Stomach (tissue), 9 donors: Measurements from ENCODE around the gene MEST. TPM values are rescaled to one million over a fixed set of nuclear protein-coding genes. Genes with fewer than 3 reads are reported as not detected.

Experiments
- DNase-seq, 2 donors: peaks; one replicate each; pipeline versions ENCODE4 v3.0.0 to v3.0.0-alpha.2; 2013 to 2019
- H3K27ac ChIP-seq, 5 donors: fragments of 200-600 bp in 4 of 5; sonication (generic) in 4 of 5; one replicate each; pipeline ENCODE4 v1.5.1; 2013 to 2019; ENCODE audit warnings: mild to moderate bottlenecking in 1 of 5, moderate library complexity in 1 of 5
- H3K27me3 ChIP-seq, 3 donors: fragments of 200-600 bp; sonication (generic); one replicate each; pipeline ENCODE4 v1.5.1; 2017 to 2019; ENCODE audit warnings: mixed run types in 1 of 3
- H3K36me3 ChIP-seq, 4 donors: fragments of 200-600 bp; sonication (generic); 1 replicate in 3 of 4; 2 replicates in 1 of 4; pipeline ENCODE4 v1.5.1; 2016 to 2019
- H3K4me1 ChIP-seq, 4 donors: fragments of 200-600 bp; sonication (generic); one replicate each; pipeline ENCODE4 v1.5.1; 2016 to 2019
- H3K4me3 ChIP-seq, 4 donors: fragments of 200-600 bp; sonication (generic) in 3 of 4; one replicate each; pipeline ENCODE4 v1.5.1; 2016 to 2019; ENCODE audit warnings: mild to moderate bottlenecking in 1 of 4
- H3K9me3 ChIP-seq, 4 donors: fragments of 200-600 bp; sonication (generic); one replicate each; pipeline ENCODE4 v1.5.1; 2016 to 2019
- CTCF ChIP-seq, 7 experiments: fragments of 450-650 bp in 4 of 7; fragments of 200-600 bp in 3 of 7; sonication (generic) in 3 of 7; IDR thresholded peaks; one replicate each; pipeline ENCODE4 v1.5.1; 2016 to 2019; ENCODE audit warnings: antibody characterized with exemption in 7 of 7, control low read depth in 2 of 7, mild to moderate bottlenecking in 1 of 7
- EP300 ChIP-seq: sonication (generic); formaldehyde crosslinking; IDR thresholded peaks from one replicate; pipeline ENCODE4 v1.6.1; 2017; ENCODE audit warnings: antibody characterized with exemption
- POLR2A ChIP-seq, 4 donors: fragments of 450-650 bp; IDR thresholded peaks; one replicate each; pipeline ENCODE4 v1.6.1; 2016; ENCODE audit warnings: antibody characterized with exemption in 4 of 4, control low read depth in 2 of 4, mild to moderate bottlenecking in 1 of 4, moderate library complexity in 1 of 4
- POLR2AphosphoS5 ChIP-seq, 3 donors: sonication (generic); formaldehyde crosslinking; IDR thresholded peaks; one replicate each; pipeline ENCODE4 v1.6.1; 2016; ENCODE audit warnings: antibody characterized with exemption in 3 of 3
- WGBS, 5 donors: extraction: QIAGEN DNeasy Blood & Tissue Kit in 3 of 5; methylation state at CpG; one replicate each; pipeline versions ENCODE4 v1.1.5 to v1.1.7; 2013 to 2018; 5-methylcytosine and 5-hydroxymethylcytosine counted together
- intact Hi-C: fragments of 100-400 bp; cut with DNase I; formaldehyde crosslinking; loops from one replicate; pipeline ENCODE4 v1.15.1; 2023; ENCODE audit warnings: low total_unique reads
- polyA plus RNA-seq, 3 donors: library from polyadenylated mRNA; stranded (reverse); fragments of 200-250 nt; gene quantifications; one replicate each; pipeline ENCODE4 v1.2.3, GENCODE V29; 2013
- small RNA-seq, 4 donors: library from RNA; depleted of rRNA; stranded (forward); fragments of <200 nt; gene quantifications; one replicate each; pipeline ENCODE3, GENCODE V24; 2016
- total RNA-seq, 5 donors: library from RNA; depleted of rRNA; stranded (reverse); fragments of >200 nt; gene quantifications; one replicate each; pipeline versions ENCODE4 v1.1.0 to v1.2.3, GENCODE V29; 2014 to 2016
- donor health status: healthy with polysubstance abuse.
- donor health status: Bipolar disorder and iron deficiency.
- donor health status: healthy.

The MEST gene
- total and polyA plus RNA-seq, 8 donors, result 3.1 to 88.7 (median 4.9) TPM; not detected in 1

GRCh38 chr7:130553398-130554029 is 61.6 kb downstream of the MEST start:
- Histone ChIP-seq H3K27me3 (no peaks in the 10 kb centered on the region), H3K27ac (no peak overlapping the region), H3K4me3 (no peak overlapping the region), H3K36me3 (peaks cover 0 to 51% (median 36%) of the 10 kb centered on the region in 4 donors), H3K4me1 (no peaks in the 10 kb centered on the region), H3K9me3 (no peaks in the 10 kb centered on the region)
- WGBS, 5 donors, result 88 to 96% (median 92%) methylated on average over 3 of the region's 3 CpGs
- TF ChIP-seq EP300 (no peak), CTCF (IDR thresholded peaks at IDR 0.05) (no peak), POLR2AphosphoS5 (IDR thresholded peaks at IDR 0.05) (no peak), POLR2A (IDR thresholded peaks at IDR 0.05) (no peak)
- DNase-seq, result no peak
- intact Hi-C loops, result no loop called here

GRCh38 chr7:130554481-130554880 is 62.6 kb downstream of the MEST start:
- Histone ChIP-seq H3K27ac (no peak overlapping the region), H3K4me3 (no peak overlapping the region), H3K36me3 (peaks cover 0 to 45% (median 34%) of the 10 kb centered on the region in 4 donors), H3K27me3 (no peaks in the 10 kb centered on the region), H3K4me1 (no peaks in the 10 kb centered on the region), H3K9me3 (no peaks in the 10 kb centered on the region)
- DNase-seq, result no peak
- intact Hi-C loops, result no loop called here
- TF ChIP-seq EP300 (no peak), POLR2AphosphoS5 (IDR thresholded peaks at IDR 0.05) (no peak), CTCF (IDR thresholded peaks at IDR 0.05) (no peak), POLR2A (IDR thresholded peaks at IDR 0.05) (no peak)
- WGBS, 5 donors, result 86 to 95% (median 93%) methylated on average over 3 of the region's 3 CpGs

Small RNAs within 50 kb of the gene (small RNA-seq; reads per million reads assigned to genes)
- 0 reads per million in 4 donors for gene MIR335
- gene RF02148, result 0 reads per million in 4 donors
- 0 reads per million in 4 donors for gene RF02149
- 0 reads per million in 4 donors for gene RF02150

Other genes with a start within 250 kb of the MEST start
- 10 to 100 TPM in 3 of 5 donors, 1 to 10 TPM in 1, not detected in 1; 4.1 to 65.8 (median 40.9) TPM for gene CPA2, start 225.2 kb upstream of the MEST start, total RNA-seq
- 10 to 100 TPM; 54.9 to 62.8 (median 58.3) TPM for gene CPA2, start 225.2 kb upstream of the MEST start, polyA plus RNA-seq
- gene CPA4, start 198.9 kb upstream of the MEST start, total RNA-seq, result not detected
- under 1 TPM in 2 of 3 donors, not detected in 1; 0.12 to 0.90 TPM for gene CPA4, start 198.9 kb upstream of the MEST start, polyA plus RNA-seq
- not detected for gene CPA5, start 147.3 kb upstream of the MEST start, total RNA-seq
- under 1 TPM in 1 of 3 donors, not detected in 2; 0.48 TPM for gene CPA5, start 147.3 kb upstream of the MEST start, polyA plus RNA-seq
- not detected for gene CPA1, start 111.6 kb upstream of the MEST start, total RNA-seq
- gene CPA1, start 111.6 kb upstream of the MEST start, polyA plus RNA-seq, result 10 to 100 TPM in 1 of 3 donors, 1 to 10 TPM in 2; 1.7 to 17.3 (median 5.5) TPM
- 1 to 10 TPM in 3 of 5 donors, under 1 TPM in 2; 0.58 to 6.2 (median 2.6) TPM for gene CEP41, start 51.1 kb upstream of the MEST start, total RNA-seq
- 1 to 10 TPM; 2.2 to 5.2 (median 4.5) TPM for gene CEP41, start 51.1 kb upstream of the MEST start, polyA plus RNA-seq
- 10 to 100 TPM in 3 of 5 donors, 1 to 10 TPM in 2; 7.6 to 50.0 (median 17.4) TPM for gene COPG2, start 176.7 kb downstream of the MEST start, total RNA-seq
- 1 to 10 TPM; 6.6 to 7.1 (median 6.6) TPM for gene COPG2, start 176.7 kb downstream of the MEST start, polyA plus RNA-seq
- not detected for gene TSGA13, start 194.5 kb downstream of the MEST start, total RNA-seq
- not detected for gene TSGA13, start 194.5 kb downstream of the MEST start, polyA plus RNA-seq
- gene KLF14, start 242.1 kb downstream of the MEST start, total RNA-seq, result under 1 TPM in 1 of 5 donors, not detected in 4; 0.37 TPM
- not detected for gene KLF14, start 242.1 kb downstream of the MEST start, polyA plus RNA-seq